ENCODE results near the gene PVALEF.
"Not testable (repeated sequence)": the region's sequence is repeated elsewhere in the genome, so short reads cannot be mapped to it uniquely, and the experiment has no call there.

PVALEF gene

DNA sequence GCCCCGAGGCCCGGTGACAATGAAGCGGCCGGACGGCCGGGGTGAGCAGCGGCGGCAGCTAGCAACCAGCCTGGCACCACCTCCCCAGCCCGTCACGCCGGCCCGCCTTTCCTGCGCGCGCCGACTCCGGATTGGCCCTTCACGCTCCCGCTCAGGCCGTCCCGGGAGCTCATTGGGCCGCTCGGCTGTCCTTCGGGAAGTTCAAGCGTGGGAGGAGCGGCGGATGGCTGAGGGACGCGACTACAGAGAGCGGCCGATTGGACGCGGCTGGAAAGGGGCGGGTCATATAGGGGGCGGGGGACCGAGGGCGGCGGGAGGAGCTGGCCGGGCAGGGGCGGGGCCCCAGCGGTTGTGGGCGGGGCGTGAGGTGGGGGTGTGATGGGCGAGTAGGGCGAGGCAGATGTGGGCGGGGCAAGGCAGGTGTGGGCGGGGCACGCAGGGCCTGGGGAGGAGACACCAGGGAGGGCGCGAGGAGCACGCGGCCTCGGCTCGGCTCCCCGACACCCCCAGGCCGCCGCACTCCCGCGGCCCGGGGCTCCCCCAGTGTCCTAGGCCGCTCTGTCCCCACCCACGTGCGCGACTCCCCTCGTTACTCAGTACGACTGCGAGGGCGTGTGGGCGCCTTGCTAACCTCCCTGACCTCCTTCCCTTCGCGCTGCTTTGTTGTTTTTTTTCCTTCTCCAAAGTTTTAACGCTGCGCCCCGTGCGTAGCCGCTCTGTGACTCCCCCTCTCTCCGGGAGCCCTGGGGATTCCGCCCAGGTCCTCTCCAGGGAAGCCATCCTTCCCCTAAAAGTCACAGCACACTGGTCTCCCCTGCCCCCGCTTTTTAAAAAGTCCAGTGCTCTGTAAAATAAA lies 57.8 kb downstream of the PVALEF start, which contains the start of gene CEP131:
CEP131 (minus strand) TSS at position 60 of the 856 bp plus-strand sequence. CDS start 2,909 bp downstream, outside the sequence.
- ChIA-PET POLR2A (interaction anchor here (0.8 to 1.3 kb wide), 10 partner anchors 10 to 128 kb away, joined by 3 to 23 read pairs (median 4); partner anchors contain the start of genes NDUFAF8 and TEPSIN), CTCF (no interaction called here)
- TF ChIP-seq ARNT (IDR thresholded peaks at IDR 0.05) (no peak), LEF1 (IDR thresholded peaks at IDR 0.05; ENCODE audit: borderline replicate concordance) (no peak), SP1 (IDR thresholded peaks at IDR 0.05) (no peak), CTBP1 (IDR thresholded peaks at IDR 0.05; ENCODE audit: borderline replicate concordance) (no peak), TARDBP (IDR thresholded peaks at IDR 0.05) (no peak), L3MBTL2 (conservative IDR thresholded peaks at IDR 0.05) (peak; percentile 94), NFRKB (IDR thresholded peaks at IDR 0.05) (no peak)
- TF ChIP-seq, protein P1, sequence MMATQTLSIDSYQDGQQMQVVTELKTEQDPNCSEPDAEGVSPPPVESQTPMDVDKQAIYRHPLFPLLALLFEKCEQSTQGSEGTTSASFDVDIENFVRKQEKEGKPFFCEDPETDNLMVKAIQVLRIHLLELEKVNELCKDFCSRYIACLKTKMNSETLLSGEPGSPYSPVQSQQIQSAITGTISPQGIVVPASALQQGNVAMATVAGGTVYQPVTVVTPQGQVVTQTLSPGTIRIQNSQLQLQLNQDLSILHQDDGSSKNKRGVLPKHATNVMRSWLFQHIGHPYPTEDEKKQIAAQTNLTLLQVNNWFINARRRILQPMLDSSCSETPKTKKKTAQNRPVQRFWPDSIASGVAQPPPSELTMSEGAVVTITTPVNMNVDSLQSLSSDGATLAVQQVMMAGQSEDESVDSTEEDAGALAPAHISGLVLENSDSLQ (IDR thresholded peaks at IDR 0.05), result peak; percentile 100
- peak; percentile 100 for DNase-seq (ENCODE audit: extremely low spot score)

DNA sequence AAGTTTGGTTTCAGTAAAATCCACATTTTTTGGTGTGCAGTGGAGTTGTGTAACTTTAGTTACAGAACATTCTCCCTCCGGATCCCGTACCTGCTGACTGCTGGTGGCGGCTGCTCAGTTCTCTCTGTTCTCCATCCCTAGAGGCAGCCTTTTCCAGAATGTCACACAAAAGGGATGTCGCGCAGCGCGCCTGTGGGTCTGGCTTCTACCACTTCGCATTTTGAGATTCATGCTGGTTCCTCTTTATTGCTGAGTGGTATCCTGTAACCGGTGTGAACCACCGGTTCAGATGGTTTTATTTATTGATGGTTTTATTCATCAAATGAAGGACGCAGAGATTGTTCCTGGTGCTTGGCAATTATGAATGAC lies 58.4 kb downstream of the PVALEF start:
- ChIA-PET CTCF (no interaction called here), POLR2A (interaction anchor here (1.3 kb wide), 1 partner anchor 15 kb away, joined by 3 read pairs; the partner anchor contains the start of genes NDUFAF8 and TEPSIN)
- no peak for DNase-seq (ENCODE audit: extremely low spot score)
- TF ChIP-seq CTBP1 (IDR thresholded peaks at IDR 0.05; ENCODE audit: borderline replicate concordance) (no peak), L3MBTL2 (conservative IDR thresholded peaks at IDR 0.05) (no peak), ZNF384 (IDR thresholded peaks at IDR 0.05) (no peak), FOXA1 (IDR thresholded peaks at IDR 0.05) (no peak), ARNT (IDR thresholded peaks at IDR 0.05) (no peak), LEF1 (IDR thresholded peaks at IDR 0.05; ENCODE audit: borderline replicate concordance) (no peak), FOXK2 (IDR thresholded peaks at IDR 0.05) (no peak), SUZ12 (IDR thresholded peaks at IDR 0.05) (no peak), TARDBP (IDR thresholded peaks at IDR 0.05) (no peak), BHLHE40 (IDR thresholded peaks at IDR 0.05; ENCODE audit: borderline replicate concordance) (no peak), NFRKB (IDR thresholded peaks at IDR 0.05) (no peak), SP1 (IDR thresholded peaks at IDR 0.05) (no peak), ELF4 (IDR thresholded peaks at IDR 0.05) (no peak), HDGF (IDR thresholded peaks at IDR 0.05; ENCODE audit: borderline replicate concordance) (no peak), FOXM1 (IDR thresholded peaks at IDR 0.05; ENCODE audit: borderline replicate concordance) (no peak)
- TF ChIP-seq, protein P1 (IDR thresholded peaks at IDR 0.05), result no peak

DNA sequence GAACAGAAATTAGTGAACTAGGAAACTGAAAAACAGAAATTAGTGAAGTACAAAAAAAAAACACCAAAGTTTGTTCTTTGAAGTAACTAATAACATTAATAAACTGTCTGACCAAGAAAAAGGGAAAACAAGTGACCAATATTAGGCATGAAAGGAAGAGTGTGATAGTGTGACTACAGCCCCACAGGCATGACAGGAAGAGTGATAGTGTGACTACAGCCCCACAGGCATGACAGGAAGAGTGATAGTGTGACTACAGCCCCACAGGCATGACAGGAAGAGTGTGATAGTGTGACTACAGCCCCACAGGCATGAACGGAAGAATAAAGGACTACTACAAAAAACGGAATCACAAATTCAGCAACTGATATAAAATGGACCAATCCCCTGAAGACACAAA lies 62.3 kb downstream of the PVALEF start:
- POLR2A ChIA-PET, result interaction anchor here (1.6 kb wide), 1 partner anchor 11 kb away, joined by 6 read pairs; the partner anchor contains the start of genes NDUFAF8 and TEPSIN
- CTCF ChIA-PET; DNase-seq (ENCODE audit: extremely low spot score): not testable (repeated sequence)

DNA sequence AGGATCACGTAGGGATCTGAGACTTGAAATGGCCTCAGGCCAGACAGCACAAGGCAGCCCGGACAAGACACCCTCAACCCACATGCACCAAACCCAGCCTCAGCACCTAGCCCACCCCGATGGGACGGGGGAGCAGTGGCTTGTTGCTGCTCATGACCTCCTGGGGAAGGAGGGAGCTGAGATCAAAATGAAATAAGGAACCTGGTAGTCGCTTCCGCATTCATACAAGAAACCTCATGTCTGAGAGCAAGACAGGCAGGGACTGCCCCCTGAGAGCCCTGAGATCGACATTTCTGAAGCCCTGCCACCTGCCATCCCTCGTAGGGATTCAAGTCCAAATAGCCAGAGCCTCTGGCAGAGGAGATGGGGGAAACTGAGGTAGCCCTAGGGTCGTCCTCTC lies 63.1 kb downstream of the PVALEF start:
- TF ChIP-seq BHLHE40 (IDR thresholded peaks at IDR 0.05; ENCODE audit: borderline replicate concordance) (no peak), L3MBTL2 (conservative IDR thresholded peaks at IDR 0.05) (no peak)
- DNase-seq (ENCODE audit: extremely low spot score), result no peak
- ChIA-PET POLR2A (interaction anchor here (0.9 kb wide), 1 partner anchor 11 kb away, joined by 5 read pairs; the partner anchor contains the start of genes NDUFAF8 and TEPSIN), CTCF (interaction anchor here (1.1 kb wide), 1 partner anchor 85 kb away, joined by 6 read pairs; no protein-coding TSS in a partner anchor)

DNA sequence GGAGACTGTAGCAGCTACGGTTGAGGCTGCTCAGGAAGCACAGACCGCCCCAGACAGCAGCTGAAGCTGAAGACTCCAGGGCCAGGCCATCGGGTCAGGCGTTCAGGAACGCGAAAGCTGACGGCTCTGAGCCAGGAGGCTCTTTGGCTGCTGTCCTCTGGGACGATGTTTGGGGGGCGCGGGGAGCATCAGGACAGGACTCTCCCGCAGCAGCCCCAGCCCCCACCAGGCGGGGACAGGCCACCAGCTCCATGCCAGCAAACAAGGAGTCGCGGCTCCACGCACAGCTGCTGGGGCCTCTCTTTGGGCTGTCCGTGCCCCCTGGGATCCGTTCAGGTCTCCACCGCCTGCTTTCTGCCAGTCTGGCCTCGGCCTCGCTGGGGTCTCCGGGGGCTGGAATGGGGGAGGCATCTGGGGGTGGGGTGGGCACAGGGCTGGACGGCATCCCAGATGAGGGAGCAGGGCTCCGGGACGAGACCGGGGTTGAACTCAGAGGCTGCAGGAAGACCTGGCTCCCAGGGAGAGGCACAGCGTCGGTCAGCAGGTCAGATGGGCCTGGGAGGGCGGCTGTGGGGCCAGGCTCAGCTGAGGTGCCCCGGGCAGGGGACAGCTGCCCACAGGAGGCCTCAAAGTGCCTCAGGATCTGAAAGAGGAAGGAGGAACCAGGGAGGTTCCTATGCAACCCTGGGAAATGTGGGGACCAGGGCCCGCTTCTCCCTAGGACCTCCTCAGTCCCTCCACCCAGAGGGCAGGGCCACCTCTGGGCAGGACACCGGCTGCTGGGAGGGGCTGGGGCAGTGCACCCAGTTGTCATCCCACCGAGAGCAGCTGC lies 63.7 kb downstream of the PVALEF start:
- ChIA-PET CTCF (interaction anchor here (1.1 kb wide), 1 partner anchor 86 kb away, joined by 6 read pairs; no protein-coding TSS in a partner anchor), POLR2A (interaction anchor here (0.9 to 2.0 kb wide), 2 partner anchors 10 kb away, joined by 5 to 11 read pairs; partner anchors contain the start of genes NDUFAF8 and TEPSIN)
- DNase-seq (ENCODE audit: extremely low spot score), result no peak
- no peak for TF ChIP-seq SP1 (IDR thresholded peaks at IDR 0.05)
- no peak for TF ChIP-seq ARNT (IDR thresholded peaks at IDR 0.05)
- TF ChIP-seq, protein P1 (IDR thresholded peaks at IDR 0.05), result no peak
- no peak for TF ChIP-seq NFRKB (IDR thresholded peaks at IDR 0.05)
- TF ChIP-seq FOXA1 (IDR thresholded peaks at IDR 0.05), result no peak
- no peak for TF ChIP-seq TARDBP (IDR thresholded peaks at IDR 0.05)
- no peak for TF ChIP-seq CTBP1 (IDR thresholded peaks at IDR 0.05; ENCODE audit: borderline replicate concordance)
- TF ChIP-seq LEF1 (IDR thresholded peaks at IDR 0.05; ENCODE audit: borderline replicate concordance), result no peak
- TF ChIP-seq ELF4 (IDR thresholded peaks at IDR 0.05), result no peak
- TF ChIP-seq SUZ12 (IDR thresholded peaks at IDR 0.05), result no peak
- TF ChIP-seq HDGF (IDR thresholded peaks at IDR 0.05; ENCODE audit: borderline replicate concordance), result no peak
- no peak for TF ChIP-seq FOXM1 (IDR thresholded peaks at IDR 0.05; ENCODE audit: borderline replicate concordance)
- no peak for TF ChIP-seq ZNF384 (IDR thresholded peaks at IDR 0.05)
- no peak for TF ChIP-seq BHLHE40 (IDR thresholded peaks at IDR 0.05; ENCODE audit: borderline replicate concordance)
- TF ChIP-seq L3MBTL2 (conservative IDR thresholded peaks at IDR 0.05), result no peak
- TF ChIP-seq FOXK2 (IDR thresholded peaks at IDR 0.05), result no peak

Measured in HEK293T (cell line).